SW480 (cell line): ENCODE results near the gene NDST1.
A peak's percentile ranks its signal among the peaks of the same experiment; 100 is the strongest.

Source experiments
- DNase-seq: peaks from one replicate; pipeline ENCODE4 v3.0.0-alpha.2; 2016; ENCODE audit warnings: low spot score

Gene NDST1

DNA sequence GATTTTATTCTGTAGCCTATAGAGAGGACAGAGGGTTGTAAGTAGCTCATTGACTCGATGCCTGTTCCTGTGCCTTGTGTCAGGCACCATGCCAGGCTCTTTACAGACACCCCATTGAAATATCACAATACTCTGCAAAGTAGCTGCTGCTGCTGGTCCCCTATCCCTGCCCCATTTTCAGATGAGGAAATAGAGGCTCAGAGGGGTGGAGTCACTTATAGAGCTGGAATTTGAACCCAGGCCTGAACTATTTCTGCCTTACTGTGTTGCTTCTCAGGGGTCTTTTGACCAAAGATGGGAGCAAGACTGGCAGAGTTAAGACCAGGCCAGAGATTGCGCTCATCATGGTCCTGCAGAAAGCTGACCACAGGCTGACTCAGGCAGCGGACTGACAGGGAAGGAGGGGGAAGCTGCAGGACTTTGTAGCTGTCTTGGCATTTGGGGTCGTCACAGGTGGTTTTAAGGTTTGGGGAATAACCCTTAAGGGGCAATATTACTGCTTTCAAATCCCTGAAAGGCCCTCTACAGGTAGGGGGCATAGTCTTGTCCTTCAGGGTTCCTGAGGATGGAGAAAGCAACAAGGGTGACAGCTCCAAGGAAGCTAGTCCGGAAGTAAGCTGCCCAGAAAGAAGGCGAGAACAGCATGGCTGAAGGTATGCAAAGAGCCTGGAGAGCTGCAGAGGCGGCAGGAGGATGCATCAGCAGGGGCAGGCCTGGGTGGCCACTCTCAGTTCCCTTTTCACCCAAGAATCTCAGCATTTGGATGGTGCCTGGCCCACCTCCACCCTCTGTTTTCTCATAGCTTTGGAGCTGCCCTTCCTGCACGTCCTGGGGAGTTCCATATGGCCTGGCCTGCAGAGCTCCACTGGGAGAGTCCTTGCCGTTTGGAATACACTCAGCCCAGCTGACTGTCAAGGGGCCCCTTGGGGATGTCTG lies 18.3 kb upstream of the NDST1 start:
- DNase-seq, result no peak

DNA sequence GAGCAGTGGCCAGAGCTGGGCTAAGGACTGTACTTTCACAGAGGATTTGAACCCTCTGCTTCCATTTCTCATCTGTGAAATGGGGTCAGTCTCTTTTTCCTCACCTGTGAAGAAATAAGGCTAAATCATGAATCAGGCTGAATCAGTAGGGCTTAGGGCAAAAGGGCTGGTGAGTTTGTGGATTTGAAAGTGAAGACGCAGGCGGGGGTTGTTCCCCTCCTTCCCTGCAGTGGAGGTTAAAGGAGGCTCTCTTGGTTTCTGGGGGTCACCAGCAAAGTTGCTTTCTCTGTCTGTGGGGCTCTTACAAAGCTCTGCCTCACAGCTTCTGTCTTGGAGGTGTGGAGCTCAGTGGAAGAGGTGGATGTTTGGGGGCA lies 17.6 kb upstream of the NDST1 start:
- DNase-seq, result no peak

DNA sequence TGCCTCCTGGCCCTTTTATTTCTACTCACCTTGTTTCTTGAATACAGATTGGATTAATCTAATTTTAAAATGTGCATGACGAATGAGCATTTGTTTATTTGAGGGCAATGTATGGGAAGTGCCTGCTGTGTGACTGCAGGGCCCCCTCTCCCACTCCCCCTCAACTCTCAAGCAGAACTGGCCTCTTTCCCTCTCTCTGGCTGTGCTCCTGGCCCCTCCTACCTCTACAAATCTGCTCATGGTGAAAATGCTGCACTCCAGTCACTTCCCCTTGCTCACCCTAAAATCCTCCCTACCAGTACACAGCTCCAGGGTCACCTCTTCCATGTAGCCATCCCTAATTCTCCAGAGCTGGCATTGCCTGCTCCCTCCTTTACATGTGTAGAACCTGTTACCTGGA lies 17.2 kb upstream of the NDST1 start:
- DNase-seq, result no peak

DNA sequence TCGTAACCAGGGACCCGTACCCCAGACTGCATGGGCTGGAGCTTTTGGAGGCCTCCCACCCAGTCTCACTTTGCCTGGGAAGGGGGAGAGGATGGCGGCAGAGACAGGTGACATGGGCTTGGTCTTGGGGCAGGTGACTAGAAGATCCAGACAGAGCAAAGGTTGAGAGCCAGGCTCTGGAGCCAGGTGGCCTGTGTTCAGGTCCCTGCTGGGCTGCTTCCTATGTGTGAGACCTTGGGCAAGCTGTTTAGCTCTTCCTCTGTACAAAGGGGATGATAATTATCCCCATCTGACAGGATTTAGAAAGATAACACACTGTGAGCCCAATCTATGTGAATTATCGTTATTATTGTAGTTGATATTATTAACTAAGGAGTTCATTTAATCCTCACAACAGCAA lies 16.1 kb upstream of the NDST1 start:
- DNase-seq, result no peak

DNA sequence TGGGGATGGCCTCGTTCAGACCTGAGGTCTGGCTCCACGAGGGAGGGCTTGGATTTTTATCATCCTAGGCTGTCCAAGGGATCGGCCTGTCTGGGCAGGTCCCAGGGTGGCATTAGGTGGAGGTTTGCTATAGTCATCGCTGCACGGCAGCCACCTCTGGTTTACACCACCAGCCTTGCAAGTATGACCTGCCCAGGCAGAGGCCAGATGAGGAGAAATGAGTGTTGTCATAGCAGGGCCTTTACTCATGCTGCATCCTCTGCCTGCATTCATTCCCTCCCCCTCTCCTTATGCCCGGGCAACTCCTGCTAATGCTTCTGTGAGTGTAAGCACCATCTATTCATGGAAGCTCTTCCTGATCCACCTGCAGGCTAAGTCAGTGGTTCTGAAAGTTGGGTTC lies 15.3 kb upstream of the NDST1 start:
- no peak for DNase-seq

DNA sequence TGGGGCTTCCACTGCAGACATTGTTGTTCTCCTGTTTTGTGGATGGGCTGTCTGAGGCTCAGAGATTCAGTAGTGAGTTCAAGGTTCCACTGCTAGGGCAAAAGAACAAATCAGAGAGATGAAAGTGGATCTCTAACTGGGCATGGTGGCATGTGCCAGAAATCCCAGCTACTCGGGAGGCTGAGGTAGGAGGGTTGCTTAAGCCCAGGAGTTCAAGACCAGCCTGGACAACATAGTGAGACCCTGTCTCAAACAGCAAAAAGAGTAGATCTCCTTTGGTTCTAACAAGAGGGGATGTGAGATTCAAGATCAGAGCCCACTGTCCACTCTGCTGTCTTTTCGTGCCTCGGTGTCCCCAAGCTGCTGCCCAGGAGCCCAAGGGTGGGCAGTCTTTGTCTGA lies 11.8 kb upstream of the NDST1 start:
- DNase-seq, result no peak

DNA sequence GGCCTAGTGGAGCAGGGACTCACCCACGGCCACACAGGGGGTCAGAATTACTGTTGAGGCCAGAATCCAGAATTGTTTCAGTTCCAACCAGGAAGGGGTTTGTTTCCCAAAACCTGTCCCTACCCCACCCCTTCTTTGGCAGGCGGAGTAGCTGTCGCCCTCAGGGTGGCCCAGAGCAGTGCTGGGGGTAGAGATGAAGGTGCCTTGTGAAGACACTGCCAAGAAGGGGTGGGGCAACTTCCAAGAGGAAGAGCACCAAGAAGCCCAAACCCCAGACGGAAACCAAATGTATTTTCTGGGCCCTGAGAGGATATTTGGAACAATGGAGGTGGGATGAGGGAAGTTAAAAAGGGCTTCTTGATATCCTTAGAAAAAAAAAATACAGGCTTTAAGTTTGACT lies 11.4 kb upstream of the NDST1 start:
- no peak for DNase-seq

DNA sequence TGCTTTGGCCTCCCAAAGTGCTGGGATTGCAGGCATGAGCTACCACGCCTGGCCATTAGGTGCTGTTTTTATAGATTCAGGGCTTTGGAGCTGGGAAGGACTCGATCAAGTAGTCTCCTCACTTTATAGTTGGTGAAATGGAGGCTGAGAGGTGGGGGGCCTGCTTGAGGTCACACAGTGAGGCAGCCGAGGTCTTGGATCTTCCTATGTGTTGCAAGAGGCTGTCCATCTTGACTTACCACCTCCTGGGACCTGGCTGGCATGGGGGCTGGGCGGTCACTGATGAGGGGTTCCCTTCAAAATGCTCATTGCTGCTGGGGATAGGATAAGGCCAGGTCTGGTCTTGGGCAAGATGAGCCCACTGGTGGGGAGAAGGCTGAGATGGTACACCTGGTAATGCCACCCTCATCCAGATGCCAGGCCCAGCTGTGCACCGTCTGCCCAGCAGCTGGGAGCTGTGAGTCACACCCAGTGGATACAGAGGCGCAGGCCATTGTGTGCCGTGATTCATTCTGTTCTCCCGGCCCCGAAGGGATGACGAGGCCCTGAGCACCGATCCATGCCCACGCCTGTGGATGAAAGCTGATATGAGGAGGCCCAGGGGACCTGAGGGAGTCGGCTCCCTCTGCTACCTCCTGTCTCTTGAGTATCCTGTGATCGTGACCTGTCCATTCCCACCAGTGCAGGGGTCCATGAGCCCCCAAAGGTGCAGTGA lies 10.5 kb upstream of the NDST1 start:
- DNase-seq, result peak; percentile 93

DNA sequence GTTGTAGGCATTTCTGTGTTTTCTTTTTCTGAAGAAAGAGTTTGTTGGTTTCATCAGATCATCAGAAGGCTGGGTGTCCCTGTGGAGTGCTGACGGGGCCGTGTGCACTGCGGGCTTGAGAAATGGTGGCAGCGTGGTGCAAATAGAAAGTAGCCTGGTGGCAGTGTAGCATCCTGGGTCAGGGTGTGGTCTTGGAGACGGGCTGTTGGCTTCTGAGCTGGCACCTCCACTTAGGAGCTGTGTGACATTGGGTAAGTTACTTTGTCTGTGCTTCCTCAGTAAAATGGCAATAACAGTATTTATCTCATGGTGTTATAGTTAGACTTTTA lies 10.0 kb upstream of the NDST1 start:
- DNase-seq, result no peak

DNA sequence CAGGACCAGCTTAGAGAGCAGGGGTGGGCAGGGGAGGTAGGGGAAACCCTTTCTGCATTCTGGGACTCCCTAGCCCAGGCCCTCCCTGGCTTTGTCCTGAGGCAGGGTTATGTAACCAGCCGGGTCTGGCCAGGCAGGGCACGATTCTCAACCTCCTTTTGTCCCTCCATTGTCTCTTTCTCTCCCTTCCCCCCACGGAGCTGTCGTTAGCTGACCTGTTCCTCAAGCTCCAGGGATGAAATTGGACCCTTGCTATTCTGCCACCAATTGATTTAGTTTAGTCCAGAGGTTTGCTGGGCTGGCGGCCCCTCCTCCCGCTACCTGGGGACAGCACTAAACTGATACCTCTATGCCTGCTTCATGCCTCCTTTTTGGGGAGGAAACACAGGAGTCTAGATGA lies 9.4 kb upstream of the NDST1 start:
- no peak for DNase-seq

DNA sequence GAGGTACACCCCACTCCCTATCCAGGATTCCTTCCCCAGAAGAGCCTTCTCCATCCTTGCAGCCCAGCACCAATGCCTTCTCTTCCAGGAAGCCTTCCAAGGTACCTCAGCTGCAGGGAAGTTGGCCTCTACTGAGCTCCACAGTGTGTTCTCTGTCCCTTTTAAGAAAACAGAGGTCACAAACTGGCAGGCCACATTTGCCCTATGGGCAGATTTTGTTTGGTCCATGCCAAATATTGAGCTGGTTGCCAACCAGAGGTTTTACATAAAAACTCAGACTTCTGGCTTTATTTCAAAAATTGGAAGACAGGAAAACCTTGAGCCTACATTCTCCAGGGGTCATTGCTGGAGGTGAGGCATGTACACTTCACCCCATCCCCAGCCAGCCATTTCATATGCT lies 9.0 kb upstream of the NDST1 start:
- DNase-seq, result no peak

DNA sequence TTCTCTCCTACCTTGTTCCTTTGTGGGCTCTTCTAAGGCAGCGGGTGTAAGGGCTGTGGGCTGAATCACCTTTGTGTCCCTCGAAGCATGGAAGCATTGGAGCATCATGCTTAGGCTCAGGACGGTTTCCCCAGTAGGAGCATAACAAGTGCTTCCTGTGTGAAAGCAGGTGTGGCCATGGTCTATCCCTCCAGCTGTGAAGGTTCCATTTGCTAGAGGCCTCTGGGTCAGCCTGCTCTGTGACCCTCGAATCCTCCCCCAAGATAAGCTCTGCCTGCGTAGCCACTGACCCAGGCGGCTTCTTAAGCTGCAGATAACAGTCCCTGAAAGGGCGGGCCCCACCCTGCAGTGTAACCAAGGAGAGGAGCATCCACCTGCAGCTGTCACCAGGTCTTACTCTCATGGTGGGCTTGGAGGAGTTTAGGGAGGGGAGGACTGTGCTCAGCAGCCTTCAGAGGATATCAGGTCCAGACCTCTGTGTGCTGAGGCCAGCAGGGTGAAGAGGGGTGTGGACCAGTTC lies 8.4 kb upstream of the NDST1 start:
- no peak for DNase-seq

DNA sequence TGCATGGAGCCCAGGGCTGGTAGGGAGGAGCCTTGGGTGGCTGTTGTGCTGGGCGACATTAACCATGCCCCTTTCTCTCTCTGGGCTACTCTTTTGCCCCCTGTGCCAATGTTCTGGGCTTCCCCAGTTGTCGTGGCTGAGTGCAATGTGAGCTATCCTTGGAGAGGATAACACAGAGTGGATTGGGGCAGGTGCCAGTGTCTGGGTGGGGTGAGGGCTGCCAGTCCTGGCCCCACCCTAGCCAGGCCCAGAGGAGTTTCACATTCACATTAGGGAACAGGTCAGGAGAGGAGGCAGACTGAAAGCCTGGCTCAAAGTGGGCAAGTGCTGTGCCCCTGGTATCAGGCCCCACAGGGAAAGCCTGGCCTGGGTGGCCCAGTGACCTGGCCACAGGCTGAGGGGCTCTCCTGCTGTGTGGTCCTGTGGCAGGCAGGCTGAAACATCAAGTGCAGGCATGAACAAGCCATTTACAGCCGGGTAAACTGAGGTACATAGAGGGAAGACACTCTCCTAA lies 7.5 kb upstream of the NDST1 start:
- DNase-seq, result no peak

DNA sequence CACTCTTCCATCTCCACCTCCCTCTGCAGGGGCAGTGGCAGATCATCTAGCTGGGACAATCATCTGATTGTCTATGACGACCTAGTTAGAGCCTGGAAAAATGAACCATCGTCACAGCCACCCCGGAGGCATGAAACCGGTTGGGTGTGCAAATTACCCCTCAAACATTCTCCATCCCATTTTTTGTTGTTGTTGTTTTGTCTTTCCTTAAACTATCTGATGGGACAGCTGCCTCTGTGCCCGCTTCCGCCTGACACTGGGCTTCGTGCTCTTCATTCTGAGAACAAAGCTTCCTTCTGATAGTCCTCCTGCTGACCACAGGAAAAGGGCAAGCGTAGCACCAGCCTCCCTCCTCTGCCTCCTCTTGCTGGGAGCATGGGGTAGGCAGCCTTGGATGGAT lies 7.0 kb upstream of the NDST1 start:
- no peak for DNase-seq

DNA sequence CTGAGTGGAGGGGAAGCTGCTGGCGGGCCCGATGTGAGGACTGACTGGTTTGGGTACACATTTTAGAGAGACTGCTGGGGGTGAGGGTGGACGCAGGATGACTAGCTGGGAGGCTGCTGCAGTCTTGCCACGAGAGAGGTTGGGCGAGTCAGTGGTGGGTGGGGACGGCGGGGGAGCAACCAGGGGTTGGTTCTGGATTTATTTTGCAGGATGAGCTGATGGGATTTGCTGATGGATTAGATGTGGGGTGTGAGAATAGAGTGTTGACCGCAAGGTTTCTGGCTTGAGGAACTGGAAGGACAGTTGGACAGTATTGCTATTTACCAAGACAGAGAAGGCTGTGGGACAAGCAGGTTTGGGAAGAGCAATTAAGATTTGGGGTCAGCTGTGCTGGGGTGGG lies 5.8 kb upstream of the NDST1 start:
- DNase-seq, result no peak

DNA sequence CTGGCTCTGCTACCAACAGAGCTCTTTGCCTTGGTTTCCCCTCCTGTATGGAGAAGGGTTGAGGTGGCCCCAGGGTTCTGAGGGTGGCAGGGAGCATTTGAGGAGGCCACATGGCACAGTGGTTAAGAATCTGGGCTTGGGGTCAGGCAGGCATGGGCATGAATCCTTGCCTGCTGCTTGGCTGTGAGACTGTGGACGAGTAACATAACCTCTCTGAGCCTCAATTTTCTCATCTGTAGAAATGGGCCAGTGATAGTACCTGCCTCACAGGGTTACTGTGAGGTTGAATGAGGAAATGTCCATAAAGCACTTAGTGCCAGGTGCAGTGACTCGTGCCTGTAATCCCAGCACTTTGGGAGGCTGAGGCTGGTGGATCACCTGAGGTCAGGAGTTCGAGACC lies 5.1 kb upstream of the NDST1 start:
- no peak for DNase-seq

DNA sequence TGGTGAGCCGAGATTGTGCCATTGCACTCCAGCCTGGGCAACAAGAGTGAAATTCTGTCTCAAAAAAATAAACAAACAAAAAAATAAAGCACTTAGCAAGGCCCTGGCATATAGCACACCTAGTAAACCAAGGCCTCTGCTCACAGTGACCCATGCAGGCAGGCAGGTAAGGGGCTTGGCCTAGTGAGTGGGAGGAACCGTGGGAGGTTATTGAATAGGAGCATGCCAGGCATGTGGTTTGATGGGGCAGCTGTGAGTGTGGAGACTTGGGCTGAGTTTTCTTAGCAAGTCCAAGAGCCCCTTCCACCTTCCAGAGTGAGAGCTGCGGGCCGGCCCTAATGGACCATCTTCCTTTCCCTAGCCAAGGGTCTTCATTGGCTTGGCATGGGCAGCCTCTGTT lies 4.5 kb upstream of the NDST1 start:
- DNase-seq, result no peak

DNA sequence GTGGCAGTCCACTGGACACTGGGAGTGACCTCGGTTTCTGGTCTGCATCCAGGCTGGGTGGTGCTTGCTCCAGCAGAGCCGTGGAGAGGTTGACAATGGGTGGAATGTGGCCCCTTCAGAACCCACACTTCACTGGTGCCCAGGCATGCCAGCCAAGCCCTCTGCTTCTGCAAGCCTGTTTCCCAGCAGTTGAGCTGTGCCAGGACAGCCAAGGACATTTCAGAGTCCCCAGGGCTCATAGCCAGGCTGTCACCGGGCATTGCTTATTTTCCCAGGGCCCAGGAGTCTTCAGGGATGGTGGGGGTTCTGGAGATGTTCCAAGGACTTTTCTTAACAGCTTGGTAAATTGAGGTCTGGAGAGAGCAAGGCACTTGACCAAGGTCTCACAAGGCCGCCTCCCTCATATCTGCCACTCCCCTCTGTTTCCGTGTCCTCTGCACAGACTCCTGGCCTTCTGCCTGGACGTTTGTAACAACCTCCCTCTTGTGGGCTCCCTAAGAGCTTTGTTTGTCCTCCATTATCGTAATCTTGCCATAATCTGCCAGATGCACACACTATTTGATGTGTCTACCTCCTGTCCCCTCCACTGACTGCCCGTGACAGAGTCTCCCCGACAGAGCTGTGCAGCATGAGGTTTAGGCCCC lies 3.8 kb upstream of the NDST1 start:
- no peak for DNase-seq

DNA sequence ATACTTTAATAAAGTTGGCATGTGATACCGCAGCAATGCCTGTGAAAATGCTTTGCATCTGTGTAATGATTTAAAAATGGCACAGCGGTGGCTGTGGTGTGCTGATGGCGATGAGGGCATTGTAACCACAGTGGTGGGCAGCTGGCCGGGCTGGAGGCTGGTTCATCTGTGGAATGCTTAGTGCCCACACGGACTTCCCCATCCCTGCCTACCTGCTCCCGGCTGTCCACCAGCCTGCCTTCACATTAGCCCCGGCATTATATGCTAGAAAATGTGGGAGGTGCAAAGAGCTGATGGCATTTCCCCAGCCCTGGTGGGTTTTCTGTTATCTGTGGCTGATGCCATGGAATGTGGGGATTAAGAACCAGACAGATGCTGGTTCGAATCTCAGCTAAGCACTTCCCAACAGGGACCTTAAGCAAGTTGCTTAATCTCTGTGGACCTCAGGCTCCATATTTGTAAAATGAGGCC lies 2.9 kb upstream of the NDST1 start:
- no peak for DNase-seq

DNA sequence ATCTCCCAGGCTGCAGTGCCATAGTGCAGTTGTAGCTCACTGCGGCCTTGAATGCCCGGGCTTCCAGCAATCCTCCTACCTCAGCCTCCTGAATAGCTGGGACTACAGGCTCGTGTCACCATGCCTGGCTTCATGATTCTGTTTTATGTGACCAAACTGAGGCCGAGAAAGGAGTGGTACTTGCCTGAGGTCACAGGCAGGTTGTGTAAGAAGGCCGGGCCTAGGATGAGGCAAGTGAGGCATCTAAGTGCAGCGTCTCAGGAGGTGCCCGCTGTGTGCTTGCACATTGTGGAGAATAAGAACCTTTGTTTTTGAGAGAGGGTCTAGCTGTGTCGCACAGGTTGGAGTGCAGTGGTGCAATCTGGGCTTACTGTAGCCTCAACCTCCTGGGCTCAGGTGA lies 2.1 kb upstream of the NDST1 start:
- DNase-seq, result no peak

DNA sequence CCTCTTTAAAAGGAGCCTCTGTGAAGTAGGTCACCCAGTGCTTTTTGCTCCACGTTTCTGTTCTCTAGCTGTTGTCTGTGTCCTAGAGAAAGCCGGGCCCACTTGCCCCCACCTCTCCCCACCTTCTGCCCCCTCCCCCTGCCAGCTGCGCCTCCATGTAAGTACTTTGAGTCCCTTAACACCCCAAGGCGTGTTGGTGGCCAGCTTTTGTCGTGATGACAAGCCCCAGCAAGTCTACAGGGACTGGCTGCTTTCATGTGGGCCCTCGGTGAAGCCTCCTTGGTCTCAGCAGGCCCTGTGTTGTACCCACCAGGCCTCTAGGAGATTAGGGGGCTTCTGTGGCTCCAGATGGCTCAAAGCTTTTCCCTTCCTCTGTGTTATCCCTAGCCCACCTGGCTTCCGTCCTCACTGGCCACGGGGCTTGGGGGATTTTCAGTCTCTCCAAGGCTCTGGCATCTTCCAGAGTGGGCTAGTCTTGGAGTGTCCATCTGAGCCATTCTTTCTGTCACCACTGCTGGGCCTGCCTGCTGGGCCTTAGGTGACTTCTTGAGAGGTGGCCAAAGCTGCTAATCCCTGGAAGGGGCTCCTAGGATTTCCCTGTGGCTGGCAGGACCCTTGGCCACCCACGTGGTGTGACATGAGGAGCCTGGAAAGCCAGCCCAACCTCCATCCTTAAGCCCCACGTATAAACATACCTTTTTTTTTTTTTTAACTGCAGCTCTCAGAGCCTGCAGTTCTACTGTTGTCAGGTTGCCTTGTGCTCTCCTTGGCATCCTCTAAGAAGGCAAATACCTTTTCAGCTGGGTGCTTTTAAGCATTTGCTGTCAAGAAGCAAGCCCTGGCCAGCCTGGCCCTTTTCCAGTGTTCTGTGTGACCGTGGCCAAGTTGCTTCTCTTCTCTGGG lies 1.1 kb upstream of the NDST1 start:
- DNase-seq, result no peak

DNA sequence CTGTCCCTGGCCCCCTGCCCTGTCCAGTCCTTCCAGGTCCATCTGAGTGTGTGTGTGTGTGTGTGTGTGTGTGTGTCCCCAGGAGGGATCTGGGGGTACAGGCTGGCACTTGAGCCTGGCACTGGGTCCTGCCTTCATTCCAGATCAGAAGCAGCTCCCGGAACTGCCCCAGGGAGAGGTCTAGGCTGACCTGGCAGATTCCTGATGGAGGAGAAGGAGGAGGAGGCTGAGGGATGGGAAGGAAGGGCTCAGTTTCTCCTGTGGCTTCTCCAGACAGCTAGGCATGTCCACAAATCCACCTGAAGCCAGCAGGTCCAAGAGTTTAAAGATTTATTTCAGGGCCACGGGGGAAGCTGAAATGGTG lies 328 bp downstream of the NDST1 start:
- no peak for DNase-seq
